ENCODE data around the gene OR2A5. TPM values are rescaled to one million over a fixed set of nuclear protein-coding genes. Genes with fewer than 3 reads are reported as not detected.
"Not testable (repeated sequence)": the region's sequence is repeated elsewhere in the genome, so short reads cannot be mapped to it uniquely, and the experiment has no call there.

Gene OR2A5
- total and polyA plus RNA-seq, 9 donors: not detected

- H3K36me3 ChIP-seq: no peaks in the 10 kb centered on the region
- no peaks in the 10 kb centered on the region for H3K4me1 ChIP-seq (ENCODE audit: insufficient read depth)
- H3K4me3 ChIP-seq: no peak overlapping the region
- no peak overlapping the region for H3K27ac ChIP-seq
- WGBS, 3 donors: 4 to 14% (median 8%) methylated on average over 1 of the region's 1 CpG
- H3K27me3 ChIP-seq: no peaks in the 10 kb centered on the region
- intact Hi-C loops (cut with DNase I): loop anchor here in 1 of 4 donors (10.0 kb wide), 1 partner anchor 101 kb away; the partner anchor contains the start of gene TCAF1
- DNase-seq: no peak
- TF ChIP-seq EP300 (IDR thresholded peaks at IDR 0.05) (no peak), POLR2A (IDR thresholded peaks at IDR 0.05) (no peak)
- TF ChIP-seq, protein P1, sequence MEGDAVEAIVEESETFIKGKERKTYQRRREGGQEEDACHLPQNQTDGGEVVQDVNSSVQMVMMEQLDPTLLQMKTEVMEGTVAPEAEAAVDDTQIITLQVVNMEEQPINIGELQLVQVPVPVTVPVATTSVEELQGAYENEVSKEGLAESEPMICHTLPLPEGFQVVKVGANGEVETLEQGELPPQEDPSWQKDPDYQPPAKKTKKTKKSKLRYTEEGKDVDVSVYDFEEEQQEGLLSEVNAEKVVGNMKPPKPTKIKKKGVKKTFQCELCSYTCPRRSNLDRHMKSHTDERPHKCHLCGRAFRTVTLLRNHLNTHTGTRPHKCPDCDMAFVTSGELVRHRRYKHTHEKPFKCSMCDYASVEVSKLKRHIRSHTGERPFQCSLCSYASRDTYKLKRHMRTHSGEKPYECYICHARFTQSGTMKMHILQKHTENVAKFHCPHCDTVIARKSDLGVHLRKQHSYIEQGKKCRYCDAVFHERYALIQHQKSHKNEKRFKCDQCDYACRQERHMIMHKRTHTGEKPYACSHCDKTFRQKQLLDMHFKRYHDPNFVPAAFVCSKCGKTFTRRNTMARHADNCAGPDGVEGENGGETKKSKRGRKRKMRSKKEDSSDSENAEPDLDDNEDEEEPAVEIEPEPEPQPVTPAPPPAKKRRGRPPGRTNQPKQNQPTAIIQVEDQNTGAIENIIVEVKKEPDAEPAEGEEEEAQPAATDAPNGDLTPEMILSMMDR (IDR thresholded peaks at IDR 0.05): no peak
- no peaks in the 10 kb centered on the region for H3K9me3 ChIP-seq
Observed at GRCh38 chr7:144006029-144006691, 42.6 kb upstream of the OR2A5 start.

DNA sequence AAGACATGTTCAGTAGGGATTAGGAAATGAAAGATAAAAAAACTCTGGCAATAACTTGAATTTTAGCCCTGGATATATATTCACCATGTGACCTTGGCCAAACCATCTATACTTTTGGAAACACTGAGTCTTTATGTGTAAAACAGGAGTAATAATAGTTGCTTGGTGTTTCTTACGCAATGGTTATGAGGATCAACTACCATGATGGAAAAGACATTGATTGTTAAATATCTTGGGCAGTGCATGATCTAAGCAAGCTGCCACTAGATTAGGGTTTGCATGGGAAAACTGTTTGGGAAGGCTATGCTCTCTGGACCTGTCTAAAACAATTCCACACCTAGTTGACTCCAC, 42.1 kb upstream of the OR2A5 start:
- intact Hi-C loops (cut with DNase I): loop anchor here in 1 of 4 donors (10.0 kb wide), 1 partner anchor 102 kb away; the partner anchor contains the start of gene TCAF1
- H3K4me1 ChIP-seq (ENCODE audit: insufficient read depth): no peaks in the 10 kb centered on the region
- no peak for DNase-seq
- H3K9me3 ChIP-seq: no peaks in the 10 kb centered on the region
- TF ChIP-seq, protein P1 (IDR thresholded peaks at IDR 0.05): no peak
- no peak for TF ChIP-seq POLR2A (IDR thresholded peaks at IDR 0.05)
- TF ChIP-seq EP300 (IDR thresholded peaks at IDR 0.05): no peak
- no peak overlapping the region for H3K4me3 ChIP-seq
- H3K27ac ChIP-seq: no peak overlapping the region
- no peaks in the 10 kb centered on the region for H3K27me3 ChIP-seq
- 94 to 97% (median 96%) methylated on average over 1 of the region's 1 CpG for WGBS, 3 donors
- no peaks in the 10 kb centered on the region for H3K36me3 ChIP-seq

DNA sequence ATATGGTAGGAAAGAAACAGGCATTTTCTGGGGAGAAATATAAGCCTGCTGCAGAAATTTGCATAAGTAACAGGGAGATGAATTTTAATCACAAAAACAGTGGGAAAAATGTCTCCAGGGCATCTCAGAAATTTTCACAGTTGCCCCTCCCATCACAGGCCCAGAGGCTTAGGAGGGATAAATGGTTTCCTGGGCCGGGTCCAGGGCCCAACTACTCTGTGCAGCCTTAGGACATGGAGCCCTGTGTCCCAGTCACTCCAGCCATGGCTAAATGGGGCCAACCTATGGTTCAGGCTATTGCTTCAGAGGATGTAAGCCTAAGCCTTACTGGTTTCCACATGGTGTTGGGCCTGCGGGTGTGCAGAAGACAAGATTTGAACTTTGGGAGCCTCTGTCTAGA, 39.4 kb upstream of the OR2A5 start:
- intact Hi-C loops (cut with DNase I): loop anchor here in 1 of 4 donors (10.0 kb wide), 1 partner anchor 105 kb away; the partner anchor contains the start of gene TCAF1
- H3K36me3 ChIP-seq: no peaks in the 10 kb centered on the region
- 82 to 89% (median 87%) methylated on average over 2 of the region's 2 CpGs for WGBS, 3 donors
- no peaks in the 10 kb centered on the region for H3K4me1 ChIP-seq (ENCODE audit: insufficient read depth)
- no peaks in the 10 kb centered on the region for H3K27me3 ChIP-seq
- TF ChIP-seq POLR2A (IDR thresholded peaks at IDR 0.05): no peak
- H3K9me3 ChIP-seq: no peaks in the 10 kb centered on the region
- no peak overlapping the region for H3K4me3 ChIP-seq
- no peak for DNase-seq
- H3K27ac ChIP-seq: no peak overlapping the region

- not testable (repeated sequence) for H3K4me1 ChIP-seq (ENCODE audit: insufficient read depth); H3K36me3 ChIP-seq; H3K9me3 ChIP-seq; H3K27ac ChIP-seq; DNase-seq; H3K27me3 ChIP-seq; H3K4me3 ChIP-seq
- intact Hi-C loops (cut with DNase I): loop anchor here in 1 of 4 donors (10.0 kb wide), 1 partner anchor 125 kb away; no protein-coding TSS in a partner anchor
Observed at GRCh38 chr7:144010061-144010460, 38.7 kb upstream of the OR2A5 start.

DNA sequence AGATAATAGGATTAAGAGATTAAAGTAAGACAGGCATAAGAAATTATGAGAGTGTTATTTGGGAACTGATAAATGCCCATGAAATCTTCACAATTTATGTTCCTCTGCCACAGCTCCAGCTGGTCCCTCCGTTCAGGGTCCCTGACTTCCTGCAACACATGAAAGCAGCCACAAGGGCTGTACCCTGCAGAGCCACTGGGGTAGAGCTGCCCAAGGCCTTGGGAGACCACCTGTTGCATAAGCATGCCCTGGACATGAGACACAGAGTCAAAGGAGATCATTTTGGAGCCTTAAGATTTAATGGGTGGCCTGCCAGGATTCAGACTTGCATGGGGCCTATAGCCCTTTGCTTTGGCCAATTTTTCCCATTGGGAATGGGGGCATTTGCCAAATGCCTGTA, 37.9 kb upstream of the OR2A5 start:
- DNase-seq; H3K27ac ChIP-seq; H3K4me3 ChIP-seq; H3K27me3 ChIP-seq; H3K4me1 ChIP-seq (ENCODE audit: insufficient read depth); H3K36me3 ChIP-seq; H3K9me3 ChIP-seq: not testable (repeated sequence)
- intact Hi-C loops (cut with DNase I): loop anchor here in 1 of 4 donors (10.0 kb wide), 1 partner anchor 126 kb away; no protein-coding TSS in a partner anchor
- WGBS, 3 donors: 55 to 76% (median 76%) methylated on average over 1 of the region's 1 CpG

DNA sequence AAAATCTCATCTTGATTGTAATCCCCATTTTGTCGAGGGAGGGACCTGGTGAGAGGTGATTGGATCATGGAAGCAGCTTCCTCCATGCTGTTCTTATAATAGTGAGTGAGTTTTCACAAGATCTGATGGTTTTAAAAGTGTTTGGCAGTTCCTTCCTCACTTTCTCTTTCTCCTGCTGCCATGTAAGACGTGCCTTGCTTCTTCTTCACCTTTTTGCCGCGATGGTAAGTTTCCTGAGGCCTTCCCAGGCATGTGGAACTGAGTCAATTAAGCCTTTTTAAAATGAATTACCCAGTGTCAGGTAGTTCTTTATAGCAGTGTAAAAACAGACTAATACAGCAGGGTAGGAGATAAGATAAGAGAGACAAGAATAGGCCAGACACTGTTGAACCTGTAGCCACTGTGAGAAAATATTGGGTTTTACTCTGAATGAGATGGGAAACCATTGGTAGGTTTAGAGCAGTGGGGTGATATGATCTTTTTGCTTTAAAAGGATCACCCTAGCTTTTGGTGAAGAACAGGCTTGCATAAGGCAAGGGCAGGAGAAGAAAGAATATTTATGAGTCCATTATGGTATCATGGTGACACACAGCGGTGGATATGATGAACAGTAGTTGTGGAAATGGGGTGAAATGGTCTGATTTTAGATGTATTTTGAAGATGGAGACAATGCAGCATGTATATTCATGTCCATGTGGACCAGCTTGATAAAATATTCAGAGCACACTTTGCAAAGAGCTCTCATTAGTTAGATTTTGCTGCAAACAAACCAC, 37.1 kb upstream of the OR2A5 start:
- DNase-seq: no peak
- H3K36me3 ChIP-seq: no peaks in the 10 kb centered on the region
- no peak for TF ChIP-seq EP300 (IDR thresholded peaks at IDR 0.05)
- TF ChIP-seq, protein P1 (IDR thresholded peaks at IDR 0.05): no peak
- TF ChIP-seq POLR2A (IDR thresholded peaks at IDR 0.05): no peak
- H3K27me3 ChIP-seq: no peaks in the 10 kb centered on the region
- 81 to 82% (median 81%) methylated on average over 5 of the region's 5 CpGs for WGBS, 3 donors
- H3K9me3 ChIP-seq: no peaks in the 10 kb centered on the region
- H3K4me3 ChIP-seq: no peak overlapping the region
- intact Hi-C loops (cut with DNase I): loop anchor here in 1 of 4 donors (10.0 kb wide), 1 partner anchor 127 kb away; no protein-coding TSS in a partner anchor
- H3K4me1 ChIP-seq (ENCODE audit: insufficient read depth): no peaks in the 10 kb centered on the region
- H3K27ac ChIP-seq: no peak overlapping the region

Measured in ovary (tissue), 9 donors.